PFSK-1 (cell line): ENCODE results near the gene MAGI2.

Experiments used
- FOXP2 ChIP-seq: optimal IDR thresholded peaks from 2 replicates; pipeline ENCODE3; 2011; ENCODE audit warnings: borderline replicate concordance, control low read depth, inconsistent platforms; ENCODE audit not compliant: insufficient read depth; ENCODE audit errors: extremely low read length, extremely low read depth
- POLR2AphosphoS5 ChIP-seq: IDR thresholded peaks from 2 replicates; pipeline ENCODE4 v1.6.1; 2012; ENCODE audit warnings: low read depth, mild to moderate bottlenecking, control low read depth, low read length, moderate library complexity
- SIN3A ChIP-seq: IDR thresholded peaks from 2 replicates; pipeline ENCODE4 v1.6.1; 2012; ENCODE audit warnings: mild to moderate bottlenecking, low read length, moderate library complexity, borderline replicate concordance; ENCODE audit not compliant: insufficient read depth
- TAF1 ChIP-seq: IDR thresholded peaks from 2 replicates; pipeline ENCODE4 v1.6.1; 2012; ENCODE audit warnings: low read length, control low read depth, borderline replicate concordance; ENCODE audit not compliant: insufficient read depth
- TF ChIP-seq, protein P1 (sequence below), 2 experiments: IDR thresholded peaks; 2 replicates each; pipeline versions ENCODE4 v1.6.1 to v1.8.0; 2011 to 2012; ENCODE audit warnings: low read depth in 2 of 2, low read length in 2 of 2, control low read depth in 1 of 2, inconsistent platforms in 1 of 2, mild to moderate bottlenecking in 1 of 2, moderate library complexity in 1 of 2; ENCODE audit not compliant: insufficient read depth in 1 of 2

The MAGI2 gene

DNA sequence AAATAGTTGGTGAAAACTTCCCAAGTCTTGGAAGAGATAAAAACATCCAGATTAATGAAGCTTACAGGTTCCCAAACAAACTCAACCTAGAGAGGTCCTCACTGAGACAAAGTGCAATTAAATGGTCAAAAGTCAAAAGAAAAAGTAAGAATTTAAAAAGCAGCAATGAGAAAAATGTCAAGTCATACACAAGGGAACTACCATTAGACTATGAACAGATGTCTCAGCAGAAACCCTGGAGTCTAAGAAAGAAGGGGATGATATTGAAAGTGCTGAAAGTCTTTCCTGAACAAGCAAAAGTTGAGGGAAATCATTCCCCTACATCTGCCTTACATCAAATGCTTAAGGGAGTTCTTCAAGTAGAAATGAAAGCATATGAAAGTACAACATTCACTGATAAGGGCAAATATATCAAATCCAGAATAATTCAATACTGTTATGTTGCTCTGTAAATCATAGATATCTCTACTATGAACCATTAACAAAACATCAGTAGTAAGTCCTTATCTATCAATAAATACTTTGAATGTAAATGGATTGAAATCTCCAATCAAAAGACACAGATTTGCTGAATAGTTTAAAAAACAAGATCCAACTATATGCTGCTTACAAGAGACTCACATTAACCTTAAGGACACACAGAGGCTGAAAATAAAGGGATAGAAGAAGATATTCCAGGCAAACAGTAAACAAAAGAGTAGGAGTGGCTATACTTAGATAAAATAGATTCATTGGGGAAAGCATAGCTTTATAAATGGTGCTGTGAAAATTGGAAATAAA is 1205.4 kb downstream of the MAGI2 start:
- TF ChIP-seq POLR2AphosphoS5: no peak
- TF ChIP-seq FOXP2: no peak
- TF ChIP-seq, protein P1, sequence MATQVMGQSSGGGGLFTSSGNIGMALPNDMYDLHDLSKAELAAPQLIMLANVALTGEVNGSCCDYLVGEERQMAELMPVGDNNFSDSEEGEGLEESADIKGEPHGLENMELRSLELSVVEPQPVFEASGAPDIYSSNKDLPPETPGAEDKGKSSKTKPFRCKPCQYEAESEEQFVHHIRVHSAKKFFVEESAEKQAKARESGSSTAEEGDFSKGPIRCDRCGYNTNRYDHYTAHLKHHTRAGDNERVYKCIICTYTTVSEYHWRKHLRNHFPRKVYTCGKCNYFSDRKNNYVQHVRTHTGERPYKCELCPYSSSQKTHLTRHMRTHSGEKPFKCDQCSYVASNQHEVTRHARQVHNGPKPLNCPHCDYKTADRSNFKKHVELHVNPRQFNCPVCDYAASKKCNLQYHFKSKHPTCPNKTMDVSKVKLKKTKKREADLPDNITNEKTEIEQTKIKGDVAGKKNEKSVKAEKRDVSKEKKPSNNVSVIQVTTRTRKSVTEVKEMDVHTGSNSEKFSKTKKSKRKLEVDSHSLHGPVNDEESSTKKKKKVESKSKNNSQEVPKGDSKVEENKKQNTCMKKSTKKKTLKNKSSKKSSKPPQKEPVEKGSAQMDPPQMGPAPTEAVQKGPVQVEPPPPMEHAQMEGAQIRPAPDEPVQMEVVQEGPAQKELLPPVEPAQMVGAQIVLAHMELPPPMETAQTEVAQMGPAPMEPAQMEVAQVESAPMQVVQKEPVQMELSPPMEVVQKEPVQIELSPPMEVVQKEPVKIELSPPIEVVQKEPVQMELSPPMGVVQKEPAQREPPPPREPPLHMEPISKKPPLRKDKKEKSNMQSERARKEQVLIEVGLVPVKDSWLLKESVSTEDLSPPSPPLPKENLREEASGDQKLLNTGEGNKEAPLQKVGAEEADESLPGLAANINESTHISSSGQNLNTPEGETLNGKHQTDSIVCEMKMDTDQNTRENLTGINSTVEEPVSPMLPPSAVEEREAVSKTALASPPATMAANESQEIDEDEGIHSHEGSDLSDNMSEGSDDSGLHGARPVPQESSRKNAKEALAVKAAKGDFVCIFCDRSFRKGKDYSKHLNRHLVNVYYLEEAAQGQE (IDR thresholded peaks at IDR 0.05; ENCODE audit: insufficient read depth in 1 of 2, low read depth in 2 of 2, low read length in 2 of 2): no peak
- no peak for TF ChIP-seq TAF1
- no peak for TF ChIP-seq SIN3A

DNA sequence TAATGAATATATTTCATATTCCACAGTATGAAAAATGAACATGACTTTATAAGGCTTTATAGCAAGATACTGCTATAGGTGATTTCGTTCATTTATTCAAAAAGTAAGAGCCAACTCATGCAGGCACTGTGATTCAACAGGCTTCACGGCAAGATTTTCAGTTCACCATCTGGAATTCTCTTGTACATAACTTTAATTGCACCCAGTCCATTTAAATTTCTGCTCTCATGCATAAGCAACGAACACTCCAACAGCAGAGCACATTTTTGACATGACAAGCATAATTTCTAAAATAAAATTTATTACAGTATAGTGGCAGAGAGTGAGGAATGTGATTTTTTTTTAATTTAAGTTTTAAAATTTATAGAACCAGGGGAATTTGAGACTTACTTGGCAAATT is 1218.8 kb downstream of the MAGI2 start:
- TF ChIP-seq, protein P1 (IDR thresholded peaks at IDR 0.05; ENCODE audit: insufficient read depth in 1 of 2, low read depth in 2 of 2, low read length in 2 of 2): no peak
- TF ChIP-seq POLR2AphosphoS5: no peak
- TF ChIP-seq TAF1: no peak
- no peak for TF ChIP-seq SIN3A
- TF ChIP-seq FOXP2: no peak

DNA sequence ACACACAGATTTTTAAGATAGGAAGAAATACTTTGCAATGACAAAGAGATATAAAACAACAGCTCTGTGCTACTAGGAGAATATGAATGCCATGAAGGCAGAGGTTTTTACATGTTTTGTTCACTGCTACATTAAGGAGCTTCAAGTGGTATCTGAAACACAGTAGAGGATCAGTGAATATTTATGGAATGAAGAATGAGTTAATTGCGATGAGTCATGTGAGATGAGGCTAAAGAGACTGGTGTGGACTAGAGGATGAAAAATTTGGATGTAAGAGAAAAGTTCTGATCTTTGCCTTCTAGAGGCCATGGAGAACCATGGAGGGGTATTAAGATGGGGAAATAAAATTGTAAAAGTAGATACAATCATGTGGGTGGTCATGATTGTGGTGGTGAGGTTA is 1220.7 kb downstream of the MAGI2 start:
- no peak for TF ChIP-seq SIN3A
- TF ChIP-seq FOXP2: no peak
- TF ChIP-seq, protein P1 (IDR thresholded peaks at IDR 0.05; ENCODE audit: insufficient read depth in 1 of 2, low read depth in 2 of 2, low read length in 2 of 2): no peak
- TF ChIP-seq TAF1: no peak
- TF ChIP-seq POLR2AphosphoS5: no peak

DNA sequence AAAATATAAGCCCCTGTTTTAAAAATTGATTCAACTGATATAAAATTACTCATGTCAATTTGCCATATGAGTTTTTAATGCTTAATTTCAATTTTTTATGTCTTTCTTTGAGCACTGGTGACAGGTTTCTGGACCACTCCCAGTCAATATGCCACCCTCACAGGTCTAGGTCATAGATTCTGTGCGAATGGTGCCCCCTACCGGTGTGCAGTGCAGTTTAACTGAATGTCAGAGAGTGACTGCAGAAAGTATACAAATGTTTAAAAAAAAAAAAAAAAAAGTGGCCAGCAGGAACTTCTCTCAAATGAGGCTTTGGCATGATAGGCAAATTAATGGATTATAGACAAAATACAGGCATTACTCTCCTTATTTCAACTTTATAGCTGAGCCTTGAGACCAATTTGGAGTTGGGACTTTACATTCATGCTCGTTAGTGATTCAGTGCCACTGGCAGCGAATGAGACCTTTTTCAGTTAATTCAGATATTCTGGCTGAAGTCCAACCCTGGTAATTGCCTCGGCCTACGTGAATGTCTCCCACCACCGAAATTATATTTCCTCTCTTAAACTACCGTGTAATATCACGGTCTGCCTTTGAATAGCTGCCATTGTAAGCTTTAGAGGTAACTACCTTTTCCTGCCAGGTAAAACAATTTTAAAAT is 1227.3 kb downstream of the MAGI2 start:
- TF ChIP-seq, protein P1 (IDR thresholded peaks at IDR 0.05; ENCODE audit: insufficient read depth in 1 of 2, low read depth in 2 of 2, low read length in 2 of 2): no peak
- no peak for TF ChIP-seq POLR2AphosphoS5
- no peak for TF ChIP-seq TAF1
- TF ChIP-seq FOXP2: no peak
